MM.1S (cell line): Measurements from ENCODE around the gene NTN1.
"Not testable (repeated sequence)": the region's sequence is repeated elsewhere in the genome, so short reads cannot be mapped to it uniquely, and the experiment has no call there.

Experiments
- DNase-seq: peaks from one replicate; pipeline ENCODE4 v3.0.0-alpha.2; 2015
- H2AFZ ChIP-seq: fragments of 300-600 bp; sonication (generic); 2 replicates; pipeline ENCODE4 v1.6.0; 2016; ENCODE audit warnings: antibody characterized with exemption, low read length
- H3F3A ChIP-seq: fragments of 300-600 bp; sonication (generic); 2 replicates; pipeline ENCODE4 v1.6.1; 2016; ENCODE audit warnings: mild to moderate bottlenecking, antibody characterized with exemption, low read length, moderate library complexity, mixed read lengths; ENCODE audit not compliant: insufficient read depth
- H3K27ac ChIP-seq: fragments of 300-600 bp; sonication (generic); 2 replicates; pipeline ENCODE4 v1.5.1; 2016; ENCODE audit warnings: mild to moderate bottlenecking, low read length
- H3K27me3 ChIP-seq: fragments of 300-600 bp; sonication (generic); replicated peaks from 2 replicates; pipeline ENCODE4 v1.6.0; 2016; ENCODE audit warnings: low read length; ENCODE audit not compliant: insufficient read depth
- H3K36me3 ChIP-seq: fragments of 300-600 bp; sonication (generic); replicated peaks from 2 replicates; pipeline ENCODE4 v1.6.1; 2016; ENCODE audit warnings: mild to moderate bottlenecking, low read length, mixed read lengths; ENCODE audit not compliant: insufficient read depth
- H3K4me1 ChIP-seq: fragments of 300-600 bp; sonication (generic); 2 replicates; pipeline ENCODE4 v1.6.1; 2016; ENCODE audit warnings: low read length, mixed read lengths
- H3K4me2 ChIP-seq: fragments of 300-600 bp; sonication (generic); 2 replicates; pipeline ENCODE4 v1.6.0; 2016; ENCODE audit warnings: low read depth, low read length
- H3K4me3 ChIP-seq: fragments of 300-600 bp; sonication (generic); 2 replicates; pipeline ENCODE4 v1.5.1; 2016; ENCODE audit warnings: low read length, mixed read lengths
- H3K79me2 ChIP-seq: fragments of 300-600 bp; sonication (generic); 2 replicates; pipeline ENCODE4 v1.6.1; 2016; ENCODE audit warnings: mixed run types, low read length, mixed read lengths
- H3K9ac ChIP-seq: fragments of 300-600 bp; sonication (generic); 2 replicates; pipeline ENCODE4 v1.6.1; 2016; ENCODE audit warnings: low read length, mixed read lengths
- H3K9me2 ChIP-seq: fragments of 300-600 bp; sonication (generic); replicated peaks from 2 replicates; pipeline ENCODE4 v1.6.1; 2016; ENCODE audit warnings: mild to moderate bottlenecking, low read length, mixed read lengths; ENCODE audit not compliant: insufficient read depth
- H3K9me3 ChIP-seq: fragments of 300-600 bp; sonication (generic); replicated peaks from 2 replicates; pipeline ENCODE4 v1.6.1; 2016; ENCODE audit warnings: mild to moderate bottlenecking, low read length, mixed read lengths; ENCODE audit not compliant: insufficient read depth
- H4K20me1 ChIP-seq: fragments of 300-600 bp; sonication (generic); 2 replicates; pipeline ENCODE4 v1.6.1; 2016; ENCODE audit warnings: mild to moderate bottlenecking, low read length, moderate library complexity, mixed read lengths; ENCODE audit not compliant: insufficient read depth
- EZH2 ChIP-seq: fragments of 300-600 bp; sonication (generic); optimal IDR thresholded peaks from 2 replicates; pipeline ENCODE3; 2017; ENCODE audit warnings: low read depth, mild to moderate bottlenecking, antibody characterized with exemption, low read length, mixed read lengths
- EZH2phosphoT487 ChIP-seq: fragments of 300-600 bp; sonication (generic); IDR thresholded peaks from 2 replicates; pipeline ENCODE4 v1.6.1; 2018; ENCODE audit warnings: antibody characterized with exemption, low read length
- TF ChIP-seq, protein P1 (sequence below): fragments of 300-600 bp; sonication (generic); IDR thresholded peaks from 2 replicates; pipeline ENCODE4 v1.5.1; 2016; ENCODE audit warnings: antibody characterized with exemption, low read length, mixed read lengths

Gene NTN1

DNA sequence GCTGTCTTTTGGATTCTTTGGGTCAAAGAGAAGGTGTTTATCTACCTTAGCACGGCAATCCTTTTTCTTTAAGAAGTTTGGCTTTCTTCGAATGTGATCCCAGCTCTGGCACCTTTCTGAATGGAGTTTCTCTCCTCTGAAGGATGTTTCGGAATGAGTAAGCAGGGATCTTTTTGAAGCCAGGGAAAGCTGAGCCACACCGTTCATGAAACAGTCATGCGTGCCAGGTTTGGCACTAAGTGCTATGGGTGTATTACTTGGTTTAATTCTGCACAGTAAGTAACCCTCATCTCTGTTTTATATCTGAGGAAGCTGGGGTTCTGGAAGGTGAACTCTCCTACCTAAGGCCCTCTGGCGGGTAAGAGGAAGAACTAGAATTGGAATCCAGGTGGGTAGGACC, 234.5 kb downstream of the NTN1 start:
- no peak for DNase-seq
- Histone ChIP-seq H3K4me2 (no peak overlapping the region), H2AFZ (no peak overlapping the region), H3K36me3 (no peaks in the 10 kb centered on the region), H4K20me1 (no peaks in the 10 kb centered on the region), H3K4me3 (no peak overlapping the region), H3K27ac (no peak overlapping the region), H3K9me3 (no peaks in the 10 kb centered on the region), H3K9me2 (no peaks in the 10 kb centered on the region), H3K79me2 (no peaks in the 10 kb centered on the region), H3F3A (no peaks in the 10 kb centered on the region), H3K9ac (no peak overlapping the region), H3K4me1 (no peaks in the 10 kb centered on the region), H3K27me3 (no peaks in the 10 kb centered on the region)
- TF ChIP-seq EZH2 (no peak), EZH2phosphoT487 (no peak)
- TF ChIP-seq, protein P1, sequence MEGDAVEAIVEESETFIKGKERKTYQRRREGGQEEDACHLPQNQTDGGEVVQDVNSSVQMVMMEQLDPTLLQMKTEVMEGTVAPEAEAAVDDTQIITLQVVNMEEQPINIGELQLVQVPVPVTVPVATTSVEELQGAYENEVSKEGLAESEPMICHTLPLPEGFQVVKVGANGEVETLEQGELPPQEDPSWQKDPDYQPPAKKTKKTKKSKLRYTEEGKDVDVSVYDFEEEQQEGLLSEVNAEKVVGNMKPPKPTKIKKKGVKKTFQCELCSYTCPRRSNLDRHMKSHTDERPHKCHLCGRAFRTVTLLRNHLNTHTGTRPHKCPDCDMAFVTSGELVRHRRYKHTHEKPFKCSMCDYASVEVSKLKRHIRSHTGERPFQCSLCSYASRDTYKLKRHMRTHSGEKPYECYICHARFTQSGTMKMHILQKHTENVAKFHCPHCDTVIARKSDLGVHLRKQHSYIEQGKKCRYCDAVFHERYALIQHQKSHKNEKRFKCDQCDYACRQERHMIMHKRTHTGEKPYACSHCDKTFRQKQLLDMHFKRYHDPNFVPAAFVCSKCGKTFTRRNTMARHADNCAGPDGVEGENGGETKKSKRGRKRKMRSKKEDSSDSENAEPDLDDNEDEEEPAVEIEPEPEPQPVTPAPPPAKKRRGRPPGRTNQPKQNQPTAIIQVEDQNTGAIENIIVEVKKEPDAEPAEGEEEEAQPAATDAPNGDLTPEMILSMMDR, result no peak

DNA sequence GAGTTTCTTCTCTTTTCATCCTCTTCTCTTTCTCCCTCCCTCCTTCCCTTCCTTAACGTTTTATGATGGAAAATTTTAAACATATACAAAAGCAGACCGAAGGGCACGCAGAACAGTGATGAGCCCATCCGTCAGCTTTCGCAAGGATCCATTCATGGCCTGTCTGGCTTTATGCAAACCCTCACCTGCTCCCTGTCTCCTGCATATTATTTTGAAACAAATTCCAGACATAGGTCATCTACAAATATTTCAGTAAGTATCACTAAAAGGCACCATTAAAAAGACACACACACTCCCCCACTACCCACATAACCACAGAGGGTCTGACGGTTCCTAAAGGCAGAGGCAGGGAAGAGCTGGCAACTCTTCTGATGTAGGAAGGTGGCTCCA, 235.0 kb downstream of the NTN1 start:
- Histone ChIP-seq H3F3A (no peaks in the 10 kb centered on the region), H3K36me3 (no peaks in the 10 kb centered on the region), H3K4me2 (no peak overlapping the region), H3K9me2 (no peaks in the 10 kb centered on the region), H4K20me1 (no peaks in the 10 kb centered on the region), H3K27me3 (no peaks in the 10 kb centered on the region), H3K9me3 (no peaks in the 10 kb centered on the region), H3K4me3 (no peak overlapping the region), H2AFZ (no peak overlapping the region), H3K27ac (no peak overlapping the region), H3K79me2 (no peaks in the 10 kb centered on the region), H3K9ac (no peak overlapping the region), H3K4me1 (no peaks in the 10 kb centered on the region)
- TF ChIP-seq EZH2, result no peak
- TF ChIP-seq EZH2phosphoT487, result no peak
- TF ChIP-seq, protein P1, result no peak
- DNase-seq, result no peak

GRCh38 chr17:9256751-9257629, 235.7 kb downstream of the NTN1 start:
- Histone ChIP-seq H2AFZ (no peak overlapping the region), H3K4me1 (no peaks in the 10 kb centered on the region), H3K27ac (no peak overlapping the region)

GRCh38 chr17:9257630-9257965, 236.3 kb downstream of the NTN1 start:
- not testable (repeated sequence) for H3K4me1 ChIP-seq, H3K27me3 ChIP-seq, H3K36me3 ChIP-seq, DNase-seq, H4K20me1 ChIP-seq, H3K27ac ChIP-seq, H3K9ac ChIP-seq, H2AFZ ChIP-seq, H3K9me3 ChIP-seq, H3K79me2 ChIP-seq, H3K4me2 ChIP-seq, H3K9me2 ChIP-seq, H3K4me3 ChIP-seq, H3F3A ChIP-seq

More at GRCh38 chr17:9256751-9257629, 235.7 kb downstream of the NTN1 start:
- no peaks in the 10 kb centered on the region for H3K79me2 ChIP-seq
- H3K27me3 ChIP-seq, result no peaks in the 10 kb centered on the region
- H3F3A ChIP-seq, result no peaks in the 10 kb centered on the region
- H3K4me2 ChIP-seq, result no peak overlapping the region
- no peak for DNase-seq
- H3K9me2 ChIP-seq, result no peaks in the 10 kb centered on the region
- TF ChIP-seq EZH2 (no peak), EZH2phosphoT487 (no peak)
- TF ChIP-seq, protein P1, result no peak
- H3K9ac ChIP-seq, result no peak overlapping the region
- H3K9me3 ChIP-seq, result no peaks in the 10 kb centered on the region
- no peak overlapping the region for H3K4me3 ChIP-seq
- no peaks in the 10 kb centered on the region for H3K36me3 ChIP-seq
- no peaks in the 10 kb centered on the region for H4K20me1 ChIP-seq
